DND-41 (cell line): ENCODE measurements around the gene MISP3.

Source experiments
- CTCF ChIP-seq: IDR thresholded peaks from 2 replicates; pipeline ENCODE4 v1.5.1; 2012; ENCODE audit warnings: borderline replicate concordance, low read length, moderate library complexity, mild to moderate bottlenecking; ENCODE audit not compliant: poor library complexity, severe bottlenecking; ENCODE audit errors: extremely low read depth
- EZH2 ChIP-seq: IDR thresholded peaks from 3 replicates; pipeline ENCODE4 v1.6.1; 2012; ENCODE audit warnings: borderline replicate concordance, low read depth, mild to moderate bottlenecking, moderate library complexity, low read length, inconsistent platforms; ENCODE audit not compliant: severe bottlenecking

- TF ChIP-seq EZH2 (no peak), CTCF (no peak)
Observed at GRCh38 chr19:14101003-14101545, 28.5 kb downstream of the MISP3 start.
